ENCODE results near the gene STAB1. TPM values are rescaled to one million over a fixed set of nuclear protein-coding genes. Genes with fewer than 3 reads are reported as not detected.

The STAB1 gene
- total RNA-seq, 1 donor from 2014 or later: 152 TPM

DNA sequence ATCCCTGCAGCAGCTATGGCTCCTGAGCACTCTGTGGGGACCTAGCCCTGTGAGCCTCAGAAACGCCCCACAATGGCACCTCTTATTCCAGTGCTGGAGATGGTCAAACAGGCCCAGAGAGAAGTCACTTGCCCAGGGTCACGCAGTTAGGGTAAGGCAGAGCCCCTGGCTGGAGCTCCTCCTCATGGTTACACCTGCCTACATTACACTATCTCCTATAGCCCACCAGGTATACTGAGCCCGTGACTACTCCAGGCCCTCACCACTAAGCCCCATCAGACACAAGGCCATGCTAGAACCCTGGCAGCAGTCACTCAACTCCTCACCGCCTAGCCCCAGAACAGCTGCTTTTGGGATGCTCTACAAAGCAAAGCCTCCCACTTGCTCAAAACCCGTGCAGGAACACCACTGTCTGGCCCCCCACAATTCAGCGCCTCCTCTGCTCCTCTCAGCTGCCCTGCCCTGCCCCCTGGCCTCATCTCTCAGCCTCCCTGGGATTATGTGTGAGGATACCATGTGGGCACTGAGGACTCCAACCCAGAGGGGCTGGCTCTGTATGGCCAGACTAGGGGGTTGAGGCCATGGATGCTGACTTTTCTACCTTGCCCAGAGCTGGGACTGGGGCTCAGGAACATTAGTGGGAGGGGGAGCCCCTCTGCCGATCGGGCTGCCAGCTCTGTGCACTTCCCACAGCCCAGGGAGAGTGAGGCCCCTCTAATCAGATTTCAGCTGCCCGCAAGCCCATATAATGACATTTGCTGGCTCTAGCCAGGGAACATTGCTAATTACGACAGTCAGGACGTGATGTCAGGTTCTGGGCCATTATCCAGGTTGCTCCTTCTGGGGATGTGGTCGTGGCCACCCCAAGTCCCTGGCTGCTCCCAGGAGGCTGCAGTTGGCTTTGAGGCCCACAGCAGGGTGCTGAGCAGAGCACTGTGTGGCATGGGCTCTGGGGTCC, 34.5 kb downstream of the STAB1 start:
- intact Hi-C loops (cut with DNase I): loop anchor here (10.0 kb wide), 1 partner anchor 55 kb away; no protein-coding TSS in a partner anchor
- H3K9me3 ChIP-seq: no peaks in the 10 kb centered on the region
- no peak overlapping the region for H3K4me3 ChIP-seq
- H3K4me1 ChIP-seq: peaks cover 64% of the 10 kb centered on the region
- H3K27ac ChIP-seq: peak overlapping the region; percentile 55
- ATAC-seq (no peak), DNase-seq (peak; percentile 54)
- H3K36me3 ChIP-seq: peaks cover 11% of the 10 kb centered on the region
- TF ChIP-seq CTCF (IDR thresholded peaks at IDR 0.05): no peak
- no peaks in the 10 kb centered on the region for H3K27me3 ChIP-seq

GRCh38 chr3:52530918-52531826, 36.0 kb downstream of the STAB1 start:
- ATAC-seq (no peak), DNase-seq (peak; percentile 55)
- Histone ChIP-seq H3K4me3 (peak overlapping the region; percentile 67), H3K36me3 (peaks cover 11% of the 10 kb centered on the region), H3K4me1 (peaks cover 55% of the 10 kb centered on the region), H3K9me3 (no peaks in the 10 kb centered on the region), H3K27ac (peak overlapping the region; percentile 17), H3K27me3 (no peaks in the 10 kb centered on the region)
- intact Hi-C loops (cut with DNase I): no loop called here
- TF ChIP-seq CTCF (IDR thresholded peaks at IDR 0.05): no peak

- Histone ChIP-seq H3K36me3 (peaks cover 11% of the 10 kb centered on the region), H3K27ac (peak overlapping the region; percentile 2), H3K27me3 (no peaks in the 10 kb centered on the region), H3K4me1 (peaks cover 47% of the 10 kb centered on the region), H3K4me3 (peak overlapping the region; percentile 67), H3K9me3 (no peaks in the 10 kb centered on the region)
- no peak for TF ChIP-seq CTCF (IDR thresholded peaks at IDR 0.05)
- DNase-seq (peak; percentile 65), ATAC-seq (no peak)
- intact Hi-C loops (cut with DNase I): no loop called here
Measured at GRCh38 chr3:52531860-52532516, 36.9 kb downstream of the STAB1 start.

GRCh38 chr3:52532517-52532837, 37.3 kb downstream of the STAB1 start:
- intact Hi-C loops (cut with DNase I): no loop called here
- Histone ChIP-seq H3K9me3 (no peaks in the 10 kb centered on the region), H3K36me3 (peaks cover 8% of the 10 kb centered on the region), H3K4me1 (peaks cover 46% of the 10 kb centered on the region), H3K27me3 (no peaks in the 10 kb centered on the region), H3K27ac (peak overlapping the region; percentile 2), H3K4me3 (peak overlapping the region; percentile 67)
- ATAC-seq (no peak), DNase-seq (peak; percentile 56)
- TF ChIP-seq CTCF (IDR thresholded peaks at IDR 0.05): no peak

DNA sequence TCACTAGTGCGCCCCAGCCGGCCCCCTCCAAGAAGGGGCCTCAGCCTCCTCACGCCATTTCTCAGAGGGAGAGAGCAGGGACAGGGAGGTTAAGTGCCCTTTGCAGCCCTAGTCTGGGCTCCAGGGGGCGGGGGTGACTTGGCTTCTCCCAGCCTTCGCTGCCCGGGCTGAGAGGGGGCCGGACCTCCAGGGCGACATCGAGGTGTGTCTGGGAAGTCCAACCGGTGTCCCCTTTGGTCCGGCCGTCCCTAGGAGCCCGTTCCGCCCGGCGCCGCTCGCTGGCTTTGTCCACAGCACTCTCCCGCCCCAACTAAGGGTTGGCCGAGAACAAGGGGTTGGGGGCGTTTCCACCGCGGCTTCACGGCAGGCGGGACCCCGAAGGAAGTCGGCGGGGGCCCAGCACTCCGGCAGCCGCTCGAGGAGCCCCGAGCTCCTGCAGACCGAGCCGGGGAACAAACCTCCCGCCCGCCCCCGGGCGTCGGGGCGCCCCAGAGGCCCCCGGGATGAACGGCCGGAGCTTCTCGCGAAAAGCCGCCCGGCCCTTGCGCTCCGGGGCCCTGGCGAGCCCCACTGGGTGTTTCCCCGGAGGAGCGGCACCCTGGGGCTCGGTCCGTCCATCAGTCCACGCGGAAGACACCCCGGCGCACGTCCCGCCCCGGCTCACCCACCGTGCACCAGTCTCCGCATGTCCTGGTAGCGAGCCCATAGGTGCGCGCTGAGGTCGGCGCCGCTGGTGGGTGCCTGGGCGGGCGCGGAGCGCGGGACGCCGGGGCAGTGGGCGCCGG, 37.9 kb downstream of the STAB1 start:
- Histone ChIP-seq H3K4me1 (peaks cover 47% of the 10 kb centered on the region), H3K27me3 (no peaks in the 10 kb centered on the region), H3K4me3 (peak overlapping the region; percentile 67), H3K27ac (peak overlapping the region; percentile 47), H3K9me3 (no peaks in the 10 kb centered on the region), H3K36me3 (peaks cover 2% of the 10 kb centered on the region)
- ATAC-seq: no peak
- TF ChIP-seq CTCF (IDR thresholded peaks at IDR 0.05): no peak
- intact Hi-C loops (cut with DNase I): no loop called here
- peak; percentile 76 for DNase-seq
